Endothelial cell of umbilical vein (primary cell): Measurements from ENCODE around the gene INCENP. TPM values are rescaled to one million over a fixed set of nuclear protein-coding genes. Genes with fewer than 3 reads are reported as not detected.

Experiments used
- Bru-seq: library from RNA; stranded (reverse); fragments of 400-500 nt; gene quantifications from one replicate; lab custom pipeline; 2021; lab: Mats Ljungman, UMichigan
- BruChase-seq, 2 experiments: library from RNA; stranded (reverse); fragments of 400-500 nt; gene quantifications; one replicate each; lab custom pipeline; 2021; lab: Mats Ljungman, UMichigan
- BruUV-seq: library from RNA; stranded (reverse); fragments of 400-500 nt; replicated peaks from 2 replicates; lab custom pipeline; 2021; lab: Mats Ljungman, UMichigan
- CTCF ChIA-PET: fragments of 300-600, 350-600 bp; sonication (Branson Sonifier 250); formaldehyde crosslinking; loops from one replicate; lab custom pipeline; 2021; ENCODE audit warnings: antibody characterized with exemption, inconsistent platforms; lab: Charles Lee
- POLR2A ChIA-PET: fragments of 300-600, 350-600 bp; sonication (Branson Sonifier 250); formaldehyde crosslinking; loops from one replicate; lab custom pipeline; 2021; ENCODE audit warnings: antibody characterized with exemption, inconsistent platforms; lab: Charles Lee
- DNase-seq: peaks from one replicate; pipeline ENCODE4 v3.0.0-alpha.2; 2011; ENCODE audit warnings: low read depth, low spot score
- FAIRE-seq: peaks from 2 replicates; lab custom pipeline; 2011; peaks lifted over from hg19 to GRCh38; lab: Jason Lieb, UNC
- H2AFZ ChIP-seq: 2 replicates; pipeline ENCODE4 v1.6.0; 2012; ENCODE audit warnings: low read depth, low read length, control low read depth, inconsistent platforms
- H3K27ac ChIP-seq: 2 replicates; pipeline ENCODE4 v1.5.1; 2011; ENCODE audit warnings: low read depth, mild to moderate bottlenecking, control low read depth, low read length, moderate library complexity; ENCODE audit not compliant: insufficient read depth
- H3K27me3 ChIP-seq, 2 experiments: 2 replicates each; pipeline versions ENCODE4 v1.6.0 to v1.6.1; 2011; ENCODE audit warnings: low read length in 2 of 2, mixed read lengths in 1 of 2; ENCODE audit not compliant: control insufficient read depth in 2 of 2, insufficient read depth in 2 of 2
- H3K36me3 ChIP-seq, 2 experiments: 2 replicates in 1 of 2; 3 replicates in 1 of 2; pipeline ENCODE4 v1.5.1; 2011; ENCODE audit warnings: low read length in 2 of 2, mild to moderate bottlenecking in 1 of 2, moderate library complexity in 1 of 2; ENCODE audit not compliant: control insufficient read depth in 2 of 2, insufficient read depth in 2 of 2; ENCODE audit errors: extremely low read depth in 1 of 2
- H3K4me1 ChIP-seq: 3 replicates; pipeline ENCODE4 v1.5.1; 2011; ENCODE audit warnings: mild to moderate bottlenecking, low read length; ENCODE audit not compliant: control insufficient read depth, insufficient read depth; ENCODE audit errors: extremely low read depth
- H3K4me2 ChIP-seq: 2 replicates; pipeline ENCODE4 v1.6.1; 2011; ENCODE audit warnings: low read length, control low read depth, mixed read lengths; ENCODE audit not compliant: insufficient read depth
- H3K4me3 ChIP-seq, 3 experiments: fragments of 200-600 bp in 1 of 3; sonication (generic), shearing (Covaris generic) in 1 of 3; replicated peaks in 1 of 3; 2 replicates each; pipeline ENCODE4 v1.5.1; 2011 to 2016; ENCODE audit warnings: control low read depth in 3 of 3, low read length in 3 of 3, mild to moderate bottlenecking in 2 of 3, inconsistent platforms in 1 of 3, low read depth in 1 of 3, moderate library complexity in 1 of 3; ENCODE audit not compliant: insufficient read depth in 1 of 3
- H3K79me2 ChIP-seq: 2 replicates; pipeline ENCODE4 v1.6.0; 2012; ENCODE audit warnings: low read length, inconsistent platforms; ENCODE audit not compliant: control insufficient read depth, insufficient read depth
- H3K9ac ChIP-seq: replicated peaks from 2 replicates; pipeline ENCODE3; 2011; ENCODE audit warnings: low read length, control low read depth; ENCODE audit not compliant: insufficient read depth; ENCODE audit errors: extremely low read depth
- H3K9me1 ChIP-seq: replicated peaks from 3 replicates; pipeline ENCODE4 v1.6.0; 2011; ENCODE audit warnings: mild to moderate bottlenecking, low read length; ENCODE audit not compliant: control insufficient read depth, insufficient read depth; ENCODE audit errors: extremely low read depth
- H3K9me3 ChIP-seq: replicated peaks from 2 replicates; pipeline ENCODE4 v1.5.1; 2012; ENCODE audit warnings: low read length, inconsistent platforms; ENCODE audit not compliant: control insufficient read depth, insufficient read depth
- H4K20me1 ChIP-seq: replicated peaks from 2 replicates; pipeline ENCODE3; 2011; ENCODE audit warnings: mild to moderate bottlenecking, low read length; ENCODE audit not compliant: control insufficient read depth, insufficient read depth; ENCODE audit errors: extremely low read depth
- CTCF ChIP-seq, 2 donors: IDR thresholded peaks; 1 replicate in 1 of 2; 2 replicates in 1 of 2; pipeline ENCODE4 v1.5.1; 2011; ENCODE audit warnings: low read length in 2 of 2, mild to moderate bottlenecking in 2 of 2, moderate library complexity in 2 of 2, control low read depth in 1 of 2, inconsistent platforms in 1 of 2, low read depth in 1 of 2; ENCODE audit not compliant: insufficient read depth in 1 of 2; ENCODE audit errors: extremely low read depth in 1 of 2
- EZH2 ChIP-seq: IDR thresholded peaks from 2 replicates; pipeline ENCODE4 v1.6.1; 2012; ENCODE audit warnings: borderline replicate concordance, low read depth, mild to moderate bottlenecking, moderate library complexity, low read length, inconsistent platforms; ENCODE audit not compliant: severe bottlenecking
- MAX ChIP-seq: IDR thresholded peaks from 2 replicates; pipeline ENCODE4 v1.6.1; 2011; ENCODE audit not compliant: insufficient read depth, insufficient read length
- MYC ChIP-seq: IDR thresholded peaks from one replicate; pipeline ENCODE4 v1.6.1; 2011; ENCODE audit warnings: mild to moderate bottlenecking, low read depth, low read length
- POLR2A ChIP-seq: IDR thresholded peaks from 2 replicates; pipeline ENCODE4 v1.6.1; 2012; ENCODE audit warnings: low read depth, mild to moderate bottlenecking, control low read depth, low read length
- POLR2AphosphoS5 ChIP-seq: IDR thresholded peaks from 2 replicates; pipeline ENCODE4 v1.6.1; 2012; ENCODE audit warnings: low read depth, mild to moderate bottlenecking, control low read depth, low read length, moderate library complexity; ENCODE audit not compliant: insufficient read depth
- dilution Hi-C: fragments of 300-500 bp; cut with MboI; formaldehyde crosslinking; loops from one replicate; pipeline ENCODE4 v1.15.0; 2019; ENCODE audit warnings: low sequenced_read_pairs; ENCODE audit not compliant: extremely low pct_ligation_motif_present
- intact Hi-C: fragments of 100-400 bp; cut with micrococcal nuclease; formaldehyde crosslinking; loops from one replicate; pipeline ENCODE4 v1.10.0; 2022
- long read RNA-seq: library from polyadenylated mRNA; stranded (forward); transcript quantifications from one replicate; pipeline ENCODE4 v2.0.0, GENCODE V29; 2021
- polyA minus RNA-seq, 3 experiments: library from RNA; depleted of rRNA, polyadenylated mRNA; stranded (reverse); fragments of >200 nt; gene quantifications; 1 replicate in 1 of 3; 2 replicates in 2 of 3; pipeline ENCODE4 v1.2.3, GENCODE V29; 2011
- polyA plus RNA-seq, 4 experiments: library from polyadenylated mRNA; depleted of rRNA in 3 of 4; stranded (reverse) in 3 of 4; unstranded in 1 of 4; fragments of >200 nt; gene quantifications; 2 replicates each; pipeline versions ENCODE4 v1.2.1 to v1.2.3, GENCODE V29; 2011 to 2012; ENCODE audit warnings: missing spikeins in 1 of 4
- total RNA-seq: library from RNA; stranded (reverse); gene quantifications from 2 replicates; pipeline ENCODE4 v1.2.3, GENCODE V29; 2021

INCENP gene
- total RNA-seq (73.6 and 86.8 TPM in 2 replicates), polyA plus RNA-seq (17.5 and 22.9 TPM in 2 replicates), polyA minus RNA-seq (25.1 and 32.4 TPM in 2 replicates), Bru-seq, nascent RNA (percentile 65 among the genes with signal in this experiment), BruChase-seq, experiment 1, labeled RNA remaining after a 6-hour chase (percentile 87 among the genes with signal in this experiment), BruChase-seq, experiment 2, labeled RNA remaining after a 2-hour chase (percentile 75 among the genes with signal in this experiment)
- 15.9 and 16.6 TPM in 2 replicates for polyA plus RNA-seq (2011; cell fraction: cytosol; rRNA removed)
- 75.2 and 76.8 TPM in 2 replicates for polyA plus RNA-seq (2011; cell fraction: nucleus; rRNA removed)
- polyA plus RNA-seq (2012) = 23.9 and 31.4 TPM in 2 replicates
- 87.9 TPM for polyA minus RNA-seq (2011; cell fraction: cytosol; rRNA and poly(A)+ RNA removed)
- polyA minus RNA-seq (2011; cell fraction: nucleus; rRNA and poly(A)+ RNA removed) = 35.9 and 37.7 TPM in 2 replicates
- long read RNA-seq, partial matches to known transcripts = 2 of 7 reads
- long read RNA-seq, other reads (novel, unspliced or antisense) = 5 of 7 reads

- Histone ChIP-seq H3K4me2 (peak within 1 kb of the TSS; percentile 95), H3K9ac (peak within 1 kb of the TSS; percentile 63), H4K20me1 (no peaks in the 10 kb centered on the region), H3K4me1 (peaks cover 19% of the 10 kb centered on the region), H3K9me3 (no peaks in the 10 kb centered on the region), H3K9me1 (no peaks in the 10 kb centered on the region), H3K27ac (peak within 1 kb of the TSS; percentile 19), H3K36me3 (peaks cover 0 to 3% of the 10 kb centered on the region in 2 experiments), H2AFZ (peak within 1 kb of the TSS; percentile 88), H3K79me2 (peaks cover 49% of the 10 kb centered on the region), H3K4me3 (peak within 1 kb of the TSS; percentile 53 to 84 (median 69)), H3K27me3 (peaks cover 0 to 2% of the 10 kb centered on the region in 2 experiments)
- POLR2A ChIA-PET = no interaction called here
- FAIRE-seq (peak; percentile 99), DNase-seq (peak; percentile 100)
- CTCF ChIA-PET = interaction anchor here (0.6 to 1.9 kb wide), 7 partner anchors 8 to 84 kb away, joined by 3 to 17 read pairs (median 3); no protein-coding TSS in a partner anchor
- dilution Hi-C loops = no loop called here
- no TSS peak for BruUV-seq
- TF ChIP-seq EZH2 (no peak), POLR2AphosphoS5 (no peak), POLR2A (peak; percentile 67), CTCF (IDR thresholded peaks at IDR 0.05; ENCODE audit: extremely low read depth in 1 of 2, insufficient read depth in 1 of 2, low read depth in 1 of 2, low read length in 2 of 2) (no peak), MYC (peak; percentile 43), MAX (peak; percentile 7)
- intact Hi-C loops = loop anchor here (2.0 to 5.0 kb wide), 2 partner anchors 29 to 331 kb away; partner anchors contain the start of genes FEN1 and TMEM258
These were observed at the start of gene INCENP for GRCh38 chr11:62123669-62124185. TSS of gene INCENP (plus strand) at chr11:62124011. CDS start at chr11:62128162, 4,151 bp downstream.
